ENCODE data around the gene ATP11B. TPM values are rescaled to one million over a fixed set of nuclear protein-coding genes. Genes with fewer than 3 reads are reported as not detected.

The ATP11B gene
- total RNA-seq, 2 donors from 2014 or later = 100 to 129 TPM

GRCh38 chr3:182763896-182764295 is 29.4 kb upstream of the ATP11B start:
- no peaks in the 10 kb centered on the region for H3K9me3 ChIP-seq
- no peak for DNase-seq
- no peak for TF ChIP-seq CTCF (IDR thresholded peaks at IDR 0.05)
- H3K4me1 ChIP-seq = no peaks in the 10 kb centered on the region
- no peak overlapping the region for H3K4me3 ChIP-seq
- no peaks in the 10 kb centered on the region for H3K36me3 ChIP-seq
- no peak overlapping the region for H3K9ac ChIP-seq (ENCODE audit: low read depth in 2 of 2, low read length in 2 of 2)
- H3K27me3 ChIP-seq = no peaks in the 10 kb centered on the region
- intact Hi-C loops (cut with DNase I) = no loop called here
- no peak overlapping the region for H3K27ac ChIP-seq

GRCh38 chr3:182765287-182765686 is 28.0 kb upstream of the ATP11B start:
- H3K36me3 ChIP-seq = no peaks in the 10 kb centered on the region
- H3K4me3 ChIP-seq = no peak overlapping the region
- H3K9me3 ChIP-seq = no peaks in the 10 kb centered on the region
- no peaks in the 10 kb centered on the region for H3K4me1 ChIP-seq
- no peaks in the 10 kb centered on the region for H3K27me3 ChIP-seq
- no peak overlapping the region for H3K27ac ChIP-seq
- no peak for DNase-seq
- H3K9ac ChIP-seq (ENCODE audit: low read depth in 2 of 2, low read length in 2 of 2) = no peak overlapping the region
- TF ChIP-seq CTCF (IDR thresholded peaks at IDR 0.05) = no peak
- intact Hi-C loops (cut with DNase I) = no loop called here

GRCh38 chr3:182766099-182766498 is 27.2 kb upstream of the ATP11B start:
- intact Hi-C loops (cut with DNase I) = no loop called here
- Histone ChIP-seq H3K4me3 (no peak overlapping the region), H3K9me3 (no peaks in the 10 kb centered on the region), H3K4me1 (no peaks in the 10 kb centered on the region), H3K27me3 (no peaks in the 10 kb centered on the region), H3K27ac (no peak overlapping the region), H3K36me3 (no peaks in the 10 kb centered on the region), H3K9ac (ENCODE audit: low read depth in 2 of 2, low read length in 2 of 2) (no peak overlapping the region)
- no peak for DNase-seq
- no peak for TF ChIP-seq CTCF (IDR thresholded peaks at IDR 0.05)

- no peak overlapping the region for H3K4me3 ChIP-seq
- intact Hi-C loops (cut with DNase I) = no loop called here
- H3K27me3 ChIP-seq = no peaks in the 10 kb centered on the region
- no peak for TF ChIP-seq CTCF (IDR thresholded peaks at IDR 0.05)
- H3K36me3 ChIP-seq = no peaks in the 10 kb centered on the region
- H3K9ac ChIP-seq (ENCODE audit: low read depth in 2 of 2, low read length in 2 of 2) = no peak overlapping the region
- H3K9me3 ChIP-seq = no peaks in the 10 kb centered on the region
- no peaks in the 10 kb centered on the region for H3K4me1 ChIP-seq
- DNase-seq = no peak
- H3K27ac ChIP-seq = no peak overlapping the region
These were observed 24.9 kb upstream of the ATP11B start for GRCh38 chr3:182768413-182768812.

GRCh38 chr3:182769673-182770072 is 23.6 kb upstream of the ATP11B start:
- intact Hi-C loops (cut with DNase I) = no loop called here

More at GRCh38 chr3:182769673-182770072, 23.6 kb upstream of the ATP11B start:
- TF ChIP-seq CTCF (IDR thresholded peaks at IDR 0.05) = no peak
- H3K27ac ChIP-seq = no peak overlapping the region
- no peak overlapping the region for H3K9ac ChIP-seq (ENCODE audit: low read depth in 2 of 2, low read length in 2 of 2)
- no peaks in the 10 kb centered on the region for H3K36me3 ChIP-seq
- no peaks in the 10 kb centered on the region for H3K9me3 ChIP-seq
- no peak for DNase-seq
- no peaks in the 10 kb centered on the region for H3K4me1 ChIP-seq
- no peak overlapping the region for H3K4me3 ChIP-seq
- H3K27me3 ChIP-seq = no peaks in the 10 kb centered on the region
